HG02610 (cell line): ENCODE measurements around the gene CDS1.
"Not testable (repeated sequence)": the region's sequence is repeated elsewhere in the genome, so short reads cannot be mapped to it uniquely, and the experiment has no call there.

Experiments used
- ATAC-seq: cut with Tn5 transposase; IDR thresholded peaks from one replicate; pipeline ENCODE4 v1.9.1; 2021; ENCODE audit warnings: mild to moderate bottlenecking, moderate library complexity; ENCODE audit not compliant: unreplicated experiment

The CDS1 gene

DNA sequence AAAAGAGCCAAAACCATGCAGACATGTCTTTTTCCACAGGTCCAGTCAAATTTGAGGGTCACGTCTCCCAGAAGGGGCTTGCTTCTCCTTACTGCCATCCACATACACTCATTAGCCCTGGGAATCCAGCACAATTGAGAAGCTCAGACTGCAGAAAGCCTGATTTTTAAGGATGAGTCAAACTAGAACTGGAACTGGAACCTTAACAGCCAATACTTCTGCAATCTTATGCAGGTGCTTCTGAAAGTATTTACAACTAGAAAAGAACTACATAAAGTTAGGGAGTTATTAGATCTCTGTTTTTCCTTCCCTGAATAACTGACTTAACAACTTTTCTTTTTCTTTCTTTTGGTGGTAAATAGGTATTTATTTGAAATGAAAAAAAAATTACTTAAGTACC is 86.3 kb downstream of the CDS1 start:
- ATAC-seq: no peak

DNA sequence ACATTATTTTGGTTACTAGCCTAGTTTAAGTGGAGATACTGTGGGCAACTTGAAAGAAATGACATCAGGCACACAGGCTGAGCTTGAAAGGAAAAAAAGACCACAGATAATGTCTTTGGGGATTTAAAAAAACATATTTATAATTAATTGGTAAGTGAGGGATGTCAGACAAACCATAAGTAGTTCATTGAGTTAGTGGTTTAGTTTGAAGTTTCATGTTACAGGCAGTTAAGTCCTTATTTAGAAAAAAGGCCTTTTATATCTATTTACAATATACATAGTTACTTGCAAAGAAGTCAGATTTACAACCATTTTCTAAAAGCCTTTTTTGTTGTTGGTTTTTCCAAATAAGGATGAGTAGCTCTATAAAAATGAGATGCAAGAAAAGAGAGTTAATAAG is 89.2 kb downstream of the CDS1 start:
- ATAC-seq: no peak

DNA sequence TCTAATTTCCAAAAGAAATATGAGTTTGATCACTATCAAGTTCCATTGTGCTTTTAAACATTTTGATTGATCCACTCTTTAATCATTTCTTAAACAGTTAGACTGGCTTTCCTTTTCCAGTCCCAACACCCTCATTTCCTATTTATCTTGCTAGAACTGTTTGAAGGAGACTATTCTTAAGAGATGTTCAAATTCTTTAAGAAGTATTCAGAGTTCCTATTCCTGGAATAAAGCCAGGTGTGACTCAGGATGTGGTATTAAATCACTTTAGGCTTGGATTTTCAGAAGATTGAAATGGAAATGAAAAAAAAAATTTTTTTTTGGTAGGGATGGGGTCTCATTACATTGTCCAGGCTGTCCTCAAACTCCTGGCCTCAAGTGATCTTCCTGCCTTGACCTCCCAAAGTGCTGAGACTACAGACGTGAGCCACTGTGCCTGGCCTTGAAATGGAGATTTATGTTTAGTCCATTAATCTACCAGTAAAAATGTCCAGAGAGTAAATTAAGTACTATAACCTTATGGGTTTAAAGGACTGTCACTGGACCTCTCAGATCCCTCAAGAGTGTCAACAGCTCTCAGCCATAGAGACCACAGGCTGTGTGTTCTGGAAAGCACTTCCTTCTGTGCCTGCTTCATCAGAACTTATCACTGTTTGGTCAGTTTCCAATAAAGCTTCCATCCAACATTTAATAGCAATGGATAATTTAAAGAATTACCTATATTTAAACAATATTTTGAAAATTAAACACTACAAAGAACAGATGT is 90.7 kb downstream of the CDS1 start:
- no peak for ATAC-seq

- ATAC-seq: no peak
Measured at GRCh38 chr4:84677093-84677492, 94.2 kb downstream of the CDS1 start.

DNA sequence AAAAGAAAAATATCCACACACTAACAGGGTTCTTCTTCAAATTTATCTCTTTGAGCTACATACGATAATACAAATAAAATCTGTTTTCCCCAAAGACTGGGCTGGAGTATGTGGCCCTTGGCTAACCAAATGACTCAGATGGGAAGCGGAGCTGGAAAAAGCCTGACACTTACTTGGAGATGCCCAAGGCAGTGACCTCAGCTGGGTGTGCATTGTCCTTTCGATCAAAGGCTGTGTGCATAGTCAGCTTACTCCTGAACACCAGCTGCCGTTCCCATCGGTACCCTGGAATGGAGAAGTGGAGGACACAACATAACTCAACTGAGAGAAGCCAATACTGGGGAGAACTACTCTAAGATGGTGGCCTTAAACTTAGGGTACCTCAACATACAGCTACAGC is 95.1 kb downstream of the CDS1 start:
- ATAC-seq: no peak

DNA sequence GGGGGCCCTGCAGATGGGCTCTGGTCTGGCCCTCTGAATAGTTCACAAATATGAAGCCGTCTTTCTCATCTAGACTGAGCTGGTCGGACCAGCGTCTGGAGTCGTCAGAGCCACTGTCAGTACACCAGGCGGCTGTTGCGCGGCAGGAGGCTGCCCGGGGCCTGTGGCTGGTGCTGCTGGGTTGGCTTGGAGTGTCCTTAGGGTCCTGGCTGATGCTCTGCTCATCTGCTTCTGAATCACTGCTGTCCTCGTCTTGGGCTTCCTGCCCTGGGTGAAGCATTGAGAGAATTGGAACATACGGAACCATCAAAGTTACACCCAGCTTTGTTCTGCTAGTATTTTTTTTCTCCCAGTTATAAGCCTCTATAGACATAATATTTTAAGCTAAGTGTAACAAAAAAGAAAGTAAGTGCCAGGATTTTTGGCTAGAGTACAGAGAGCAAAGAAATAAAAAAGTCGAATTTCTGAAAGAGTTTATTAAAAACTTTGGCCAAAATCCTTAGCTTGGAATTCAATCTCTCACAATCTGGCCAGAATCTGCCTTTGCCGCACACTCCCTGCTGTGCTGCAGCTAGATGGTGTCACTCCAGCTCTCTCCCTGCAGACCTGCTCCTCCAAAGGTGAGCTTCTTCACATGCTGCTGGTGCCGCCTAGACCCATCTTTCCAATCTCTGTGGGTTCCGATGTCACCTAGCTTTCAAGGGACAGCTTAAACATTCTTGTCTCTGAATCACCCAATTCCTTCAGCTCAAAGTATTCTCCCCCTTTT is 96.2 kb downstream of the CDS1 start:
- no peak for ATAC-seq

- no peak for ATAC-seq
Measured at GRCh38 chr4:84680956-84681355, 98.0 kb downstream of the CDS1 start.

- no peak for ATAC-seq
Measured at GRCh38 chr4:84681486-84682274, 98.8 kb downstream of the CDS1 start.

DNA sequence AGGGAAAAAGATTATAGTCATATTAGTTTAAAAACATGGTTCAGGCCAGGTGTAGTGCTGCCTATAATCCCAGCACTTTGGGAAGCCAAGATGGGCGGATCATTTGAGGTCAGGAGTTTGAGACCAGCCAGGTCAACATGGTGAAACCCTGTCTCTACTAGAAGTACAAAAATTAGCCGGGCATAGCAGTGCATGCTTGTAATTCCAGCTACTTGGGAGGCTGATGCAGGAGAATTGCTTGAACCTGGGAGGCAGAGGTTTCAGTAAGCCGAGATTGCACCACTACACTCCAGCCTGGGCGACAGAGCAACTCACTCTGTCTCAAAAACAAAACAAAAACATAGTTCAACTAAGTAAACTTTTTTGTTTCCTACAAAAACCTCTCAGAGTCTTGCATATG is 99.7 kb downstream of the CDS1 start:
- ATAC-seq: not testable (repeated sequence)

DNA sequence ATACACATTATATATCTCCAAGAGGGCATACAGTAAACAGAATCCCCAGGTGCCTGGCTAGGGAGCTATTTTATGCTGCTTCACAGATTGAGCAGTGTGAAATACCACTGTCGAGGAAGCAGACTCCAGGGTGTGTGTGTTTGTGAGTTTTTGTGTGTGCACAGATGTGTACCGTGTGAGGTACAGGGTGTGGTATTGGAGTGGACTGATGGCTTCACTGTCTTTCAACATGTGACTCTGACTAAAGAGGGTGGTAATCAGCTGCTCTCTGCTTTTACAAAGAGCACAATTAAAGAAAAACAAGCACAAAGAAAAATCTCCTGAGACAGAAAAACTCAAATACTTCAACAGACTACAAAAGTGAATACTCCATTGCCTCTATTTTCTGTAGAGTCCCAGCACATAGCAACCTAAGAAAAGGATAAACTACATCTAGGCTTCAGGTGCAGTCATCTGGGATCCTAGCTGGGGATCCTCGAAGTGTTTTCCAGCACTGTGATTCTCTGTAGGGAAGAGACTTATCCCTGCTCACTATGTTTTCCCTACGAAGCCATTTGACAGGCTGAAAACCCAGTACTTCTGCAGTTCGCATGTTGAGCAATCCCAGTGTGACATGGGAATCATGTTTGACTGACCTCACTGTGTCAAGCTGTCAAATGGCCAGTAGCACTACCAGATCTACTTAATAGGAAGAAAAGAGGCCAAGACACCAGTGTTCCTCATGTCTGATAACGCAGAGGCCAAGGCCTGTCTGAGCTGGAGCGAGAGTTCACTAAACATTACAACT is 100.3 kb downstream of the CDS1 start:
- no peak for ATAC-seq

DNA sequence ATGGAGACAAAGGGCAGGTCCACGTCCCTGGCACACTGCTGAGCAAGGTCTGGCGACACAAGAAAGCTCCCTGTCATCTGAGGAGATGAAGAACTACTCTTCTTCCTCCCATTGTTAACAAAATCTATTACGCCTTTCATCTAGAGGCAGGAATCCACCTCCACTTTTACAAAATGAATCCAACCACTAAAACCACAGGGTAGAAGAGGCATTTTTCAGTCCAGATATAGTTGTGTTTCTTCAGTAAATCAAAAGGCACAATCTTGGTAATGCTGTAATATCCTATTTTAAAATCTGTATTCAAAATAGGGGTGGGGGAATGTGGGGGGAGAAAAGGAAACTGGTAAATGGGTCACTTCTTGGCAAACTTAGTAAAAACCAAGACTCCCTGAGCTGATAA is 101.4 kb downstream of the CDS1 start:
- no peak for ATAC-seq

DNA sequence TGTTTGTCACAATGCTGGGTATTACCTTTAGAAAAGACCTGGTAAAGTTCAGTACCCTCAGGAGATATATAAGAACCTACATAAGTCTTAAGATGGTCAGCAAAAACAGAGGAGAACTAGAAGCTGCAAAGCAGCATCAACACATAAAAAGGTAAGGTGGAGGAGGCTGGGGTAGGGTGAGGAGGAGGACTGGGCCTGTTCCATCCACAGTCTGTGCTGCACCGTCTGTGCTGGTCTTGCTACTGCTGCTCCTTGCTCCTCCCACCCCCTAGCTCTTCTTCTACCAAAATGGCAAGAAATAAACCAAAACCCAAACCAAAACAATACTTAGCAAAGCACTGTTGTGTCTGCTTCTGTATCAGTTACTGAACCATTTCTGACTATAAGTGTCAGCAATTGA is 102.2 kb downstream of the CDS1 start:
- ATAC-seq: no peak

DNA sequence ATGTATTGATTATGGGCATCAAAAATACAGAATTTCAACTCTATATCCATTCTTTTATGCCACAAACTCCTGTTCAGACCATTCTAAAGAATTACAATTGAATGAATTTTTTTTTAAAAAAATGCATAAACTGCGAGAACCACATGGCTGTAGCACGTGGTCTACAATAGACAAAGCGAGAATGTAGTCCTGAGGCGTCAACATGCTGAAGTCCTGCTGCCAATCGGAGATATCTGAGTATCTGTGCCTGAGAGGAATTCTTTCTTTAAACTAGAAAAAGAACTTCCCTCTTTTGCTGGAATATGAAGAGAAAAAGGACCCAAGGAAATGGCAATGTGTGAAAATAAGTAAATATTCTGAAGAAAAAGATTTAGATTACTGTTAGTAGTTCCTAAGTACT is 105.7 kb downstream of the CDS1 start:
- ATAC-seq: no peak

DNA sequence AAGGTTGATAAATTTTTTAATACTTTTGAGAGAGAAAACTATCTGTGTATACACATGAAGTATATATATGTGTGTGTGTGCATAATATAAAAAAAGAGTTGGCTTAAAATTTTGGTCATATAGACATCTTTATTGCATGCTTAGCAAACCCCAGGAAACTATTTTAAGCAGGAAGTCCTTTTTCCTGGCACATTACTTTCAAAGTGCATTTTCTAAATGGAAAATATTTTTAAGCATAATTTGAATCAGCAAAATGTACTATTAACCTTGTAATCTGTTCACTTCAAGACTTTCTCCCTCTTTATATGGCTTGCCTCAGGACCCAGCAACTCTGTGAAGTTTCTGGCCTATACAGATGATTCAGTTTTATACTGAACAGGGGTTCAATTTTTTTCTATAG is 106.3 kb downstream of the CDS1 start:
- no peak for ATAC-seq

- no peak for ATAC-seq
Measured at GRCh38 chr4:84690481-84690880, 107.6 kb downstream of the CDS1 start.

DNA sequence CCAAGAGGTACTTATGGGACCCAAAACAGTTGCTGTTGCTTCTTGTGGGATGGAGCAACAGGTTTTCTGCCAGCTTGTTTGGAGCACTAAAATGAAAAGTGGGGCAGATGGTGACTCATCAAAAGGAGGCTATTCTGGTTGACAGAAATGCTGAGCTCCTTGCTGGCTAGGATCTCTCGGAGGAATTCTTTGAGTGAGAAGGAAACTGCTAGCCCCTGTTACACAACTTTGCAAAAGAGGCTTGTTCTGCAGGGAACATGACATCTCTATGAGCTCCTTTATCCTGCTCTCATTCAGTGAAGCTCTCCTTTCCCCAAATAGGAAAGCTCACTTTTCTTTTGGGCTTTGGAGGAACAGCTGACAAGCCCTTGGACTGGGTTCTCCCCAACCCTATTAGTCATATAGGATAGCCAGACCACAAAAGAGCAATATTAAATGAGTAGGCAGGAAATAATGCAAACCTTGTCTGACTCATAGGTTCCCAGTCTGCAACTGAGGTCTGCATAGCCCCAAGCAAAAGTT is 108.3 kb downstream of the CDS1 start:
- no peak for ATAC-seq

- no peak for ATAC-seq
Measured at GRCh38 chr4:84691800-84692199, 108.9 kb downstream of the CDS1 start.

- no peak for ATAC-seq
Measured at GRCh38 chr4:84697159-84697558, 114.2 kb downstream of the CDS1 start.

- ATAC-seq: no peak
Measured at GRCh38 chr4:84697615-84698201, 114.8 kb downstream of the CDS1 start.

DNA sequence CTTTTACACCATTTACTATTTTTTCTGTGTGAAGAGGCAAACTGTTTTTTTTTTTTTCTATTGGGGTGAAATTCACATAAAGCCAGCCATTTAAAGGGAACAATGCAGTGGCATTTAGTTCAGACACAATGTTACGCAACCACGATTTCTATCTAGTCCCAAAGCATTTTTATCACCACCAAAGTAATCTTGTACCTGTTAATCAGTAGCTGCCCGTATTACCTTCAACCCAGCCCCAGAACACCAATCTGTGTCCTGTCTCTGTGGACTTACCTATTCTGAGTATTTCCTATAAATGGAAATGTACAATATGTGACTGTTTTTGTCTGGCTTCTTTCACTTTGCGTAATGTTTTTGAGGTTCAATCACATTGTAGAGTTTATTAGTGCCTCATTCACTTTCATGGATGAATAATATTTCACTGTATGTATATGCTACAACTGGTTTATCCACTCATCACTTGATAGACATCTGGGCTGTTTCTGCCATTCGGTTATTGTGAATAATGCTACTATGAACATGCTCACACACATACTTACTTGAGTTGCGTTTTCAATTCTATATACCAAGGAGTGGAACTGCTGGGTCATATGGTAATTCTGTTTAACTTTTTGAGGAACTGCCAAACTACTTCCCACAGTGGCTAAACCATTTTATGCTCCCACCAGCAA is 116.2 kb downstream of the CDS1 start:
- ATAC-seq: no peak
